Measurements from ENCODE around the gene C10orf143. TPM values are rescaled to one million over a fixed set of nuclear protein-coding genes. Genes with fewer than 3 reads are reported as not detected.

Gene C10orf143
- total and polyA plus RNA-seq, 2 of the 4 experiments (the other 2 are of a cell fraction) = 0.36 to 0.60 TPM

DNA sequence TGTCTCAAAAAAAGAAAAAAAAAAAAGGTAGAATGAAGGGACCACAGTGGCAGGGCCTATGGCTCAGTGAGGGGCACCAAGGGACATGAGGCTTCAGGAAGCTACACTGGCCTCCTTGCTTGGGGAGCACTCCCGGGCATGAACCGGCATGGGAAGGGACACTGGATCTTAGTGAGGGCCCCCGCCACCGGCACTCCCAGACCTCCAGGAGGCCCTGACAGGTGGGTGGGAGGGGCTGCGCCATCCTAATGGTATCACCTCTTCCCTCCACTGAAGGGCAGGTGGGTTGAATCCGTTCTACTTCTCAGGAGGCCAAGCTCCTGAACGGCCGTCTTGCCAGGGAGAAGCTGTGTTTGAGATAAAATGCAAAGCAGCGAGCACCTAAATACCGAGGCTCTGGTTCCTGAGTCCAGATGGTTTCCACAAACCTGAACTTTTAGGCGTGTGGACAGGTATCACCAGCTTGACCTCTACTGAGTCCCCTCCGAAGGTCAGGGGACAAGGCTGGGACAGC lies 69.8 kb downstream of the C10orf143 start (continued):
- TF ChIP-seq, protein P1, sequence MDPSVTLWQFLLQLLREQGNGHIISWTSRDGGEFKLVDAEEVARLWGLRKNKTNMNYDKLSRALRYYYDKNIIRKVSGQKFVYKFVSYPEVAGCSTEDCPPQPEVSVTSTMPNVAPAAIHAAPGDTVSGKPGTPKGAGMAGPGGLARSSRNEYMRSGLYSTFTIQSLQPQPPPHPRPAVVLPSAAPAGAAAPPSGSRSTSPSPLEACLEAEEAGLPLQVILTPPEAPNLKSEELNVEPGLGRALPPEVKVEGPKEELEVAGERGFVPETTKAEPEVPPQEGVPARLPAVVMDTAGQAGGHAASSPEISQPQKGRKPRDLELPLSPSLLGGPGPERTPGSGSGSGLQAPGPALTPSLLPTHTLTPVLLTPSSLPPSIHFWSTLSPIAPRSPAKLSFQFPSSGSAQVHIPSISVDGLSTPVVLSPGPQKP (IDR thresholded peaks at IDR 0.05; ENCODE audit: borderline replicate concordance, low read depth, low read length) = no peak
- TF ChIP-seq NFE2L2 (IDR thresholded peaks at IDR 0.05; ENCODE audit: low read depth, low read length) = no peak
- no peak for TF ChIP-seq CHD1 (IDR thresholded peaks at IDR 0.05; ENCODE audit: low read depth, low read length)

DNA sequence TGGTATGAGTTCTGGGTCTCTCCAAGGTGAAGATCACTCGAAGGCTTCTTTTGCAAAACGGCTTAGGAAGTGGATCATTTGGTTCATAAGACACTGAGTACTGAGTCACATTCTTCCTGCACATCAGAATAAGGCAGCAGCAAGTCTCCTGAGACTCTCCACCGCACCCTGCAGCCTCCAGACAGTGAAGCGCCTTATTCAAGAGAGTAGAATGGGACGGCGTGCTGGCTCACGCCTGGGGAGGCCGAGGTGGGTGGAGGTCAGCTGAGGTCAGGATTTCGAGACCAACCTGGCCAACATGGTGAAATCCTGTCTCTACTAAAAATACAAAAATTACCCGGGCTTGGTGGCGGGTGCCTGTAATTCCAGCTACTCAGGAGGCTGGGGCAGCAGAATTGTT lies 70.3 kb downstream of the C10orf143 start:
- no peak overlapping the region for H3K4me2 ChIP-seq (ENCODE audit: low read depth, low read length)
- no peak overlapping the region for H2BK120ac ChIP-seq (ENCODE audit: low read depth, low read length)
- H2BK20ac ChIP-seq (ENCODE audit: low read depth, low read length) = no peak overlapping the region
- H3K23ac ChIP-seq (ENCODE audit: low read depth, low read length) = no peak overlapping the region
- no peaks in the 10 kb centered on the region for H4K20me1 ChIP-seq (ENCODE audit: insufficient read depth, low read length)
- H3K14ac ChIP-seq (replicated peaks; ENCODE audit: low read depth, low read length) = no peak overlapping the region
- ATAC-seq (ENCODE audit: low read depth) (no peak), DNase-seq (no peak)
- H3K36me3 ChIP-seq (ENCODE audit: control insufficient read depth, insufficient read depth, low read length) = no peaks in the 10 kb centered on the region
- peaks cover 4% of the 10 kb centered on the region; the same call in 1 of the 2 replicates for H3K9me3 ChIP-seq (ENCODE audit: control insufficient read depth, insufficient read depth, low read length)
- no peak overlapping the region for H3K27ac ChIP-seq (ENCODE audit: insufficient read depth, low read length)
- ChIA-PET CTCF (no interaction called here), POLR2A (ENCODE audit: unreplicated experiment) (no interaction called here)
- no peak overlapping the region for H3K4ac ChIP-seq (ENCODE audit: low read depth, low read length)
- H3K56ac ChIP-seq (ENCODE audit: extremely low read depth, insufficient read depth, low read length) = no peak overlapping the region
- H3K18ac ChIP-seq (ENCODE audit: low read depth, low read length) = no peak overlapping the region
- no peaks in the 10 kb centered on the region for H3K79me1 ChIP-seq (ENCODE audit: low read depth in 1 of 2, low read length in 2 of 2)
- no TSS peak for BruUV-seq (replicated peaks)
- no peak overlapping the region for H2BK15ac ChIP-seq (ENCODE audit: low read depth, low read length)
- H2AFZ ChIP-seq (replicated peaks; ENCODE audit: low read length, poor library complexity) = no peak overlapping the region
- in situ Hi-C loops (cut with MboI; ENCODE audit: low sequenced_read_pairs) (no loop called here), intact Hi-C loops (cut with micrococcal nuclease) (no loop called here), dilution Hi-C loops (cut with HindIII; ENCODE audit: low sequenced_read_pairs, unreplicated experiment) (no loop called here)
- H2AK9ac ChIP-seq (replicated peaks; ENCODE audit: low read depth, low read length, poor library complexity) = no peak overlapping the region
- H3K4me1 ChIP-seq (ENCODE audit: control insufficient read depth, insufficient read depth, low read length) = no peaks in the 10 kb centered on the region
- no peak overlapping the region for H3K9ac ChIP-seq (ENCODE audit: low read depth, low read length)
- no peak for TF ChIP-seq CEBPB (IDR thresholded peaks at IDR 0.05; ENCODE audit: low read depth, low read length)
- TF ChIP-seq MAFK (IDR thresholded peaks at IDR 0.05; ENCODE audit: low read depth, low read length) = no peak
- TF ChIP-seq RAD21 (IDR thresholded peaks at IDR 0.05; ENCODE audit: low read length) = no peak
- TF ChIP-seq FOS (IDR thresholded peaks at IDR 0.05; ENCODE audit: low read depth, low read length) = no peak
- no peak for TF ChIP-seq SMC3 (IDR thresholded peaks at IDR 0.05; ENCODE audit: low read depth, low read length)
- TF ChIP-seq NFE2L2 (IDR thresholded peaks at IDR 0.05; ENCODE audit: low read depth, low read length) = no peak
- TF ChIP-seq CHD1 (IDR thresholded peaks at IDR 0.05; ENCODE audit: low read depth, low read length) = no peak
- TF ChIP-seq, protein P2, sequence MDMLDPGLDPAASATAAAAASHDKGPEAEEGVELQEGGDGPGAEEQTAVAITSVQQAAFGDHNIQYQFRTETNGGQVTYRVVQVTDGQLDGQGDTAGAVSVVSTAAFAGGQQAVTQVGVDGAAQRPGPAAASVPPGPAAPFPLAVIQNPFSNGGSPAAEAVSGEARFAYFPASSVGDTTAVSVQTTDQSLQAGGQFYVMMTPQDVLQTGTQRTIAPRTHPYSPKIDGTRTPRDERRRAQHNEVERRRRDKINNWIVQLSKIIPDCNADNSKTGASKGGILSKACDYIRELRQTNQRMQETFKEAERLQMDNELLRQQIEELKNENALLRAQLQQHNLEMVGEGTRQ (IDR thresholded peaks at IDR 0.05; ENCODE audit: low read depth, low read length) = no peak
- no peak overlapping the region for H4K91ac ChIP-seq (ENCODE audit: insufficient read depth, low read depth, low read length)
- no peaks in the 10 kb centered on the region for H3K9me1 ChIP-seq (ENCODE audit: insufficient read depth, low read length)
- H4K8ac ChIP-seq (ENCODE audit: low read depth in 2 of 2, low read length in 2 of 2) = no peak overlapping the region
- no peaks in the 10 kb centered on the region; the same call in 1 of the 2 replicates for H3K27me3 ChIP-seq (ENCODE audit: control insufficient read depth, insufficient read depth, low read length)
- H2AK5ac ChIP-seq (ENCODE audit: low read depth, low read length) = no peak overlapping the region
- no peak overlapping the region for H2BK5ac ChIP-seq (ENCODE audit: low read depth, low read length, poor library complexity, severe bottlenecking)
- no peak overlapping the region for H4K5ac ChIP-seq (ENCODE audit: low read depth, low read length)
- 60% methylated on average over 1 of the region's 11 CpGs; no CpG with 5 or more reads in 1 of the 2 experiments for WGBS, 2 experiments (ENCODE audit: extremely low coverage in 2 of 2, insufficient read length in 1 of 2)
- H3K4me3 ChIP-seq (ENCODE audit: insufficient read depth, low read depth, low read length) = no peak overlapping the region
